ENCODE measurements around the gene TOM1L2. TPM values are rescaled to one million over a fixed set of nuclear protein-coding genes. Genes with fewer than 3 reads are reported as not detected.

The TOM1L2 gene
- total RNA-seq, 6 experiments from 2014 or later: 92.1 to 144 (median 101) TPM

DNA sequence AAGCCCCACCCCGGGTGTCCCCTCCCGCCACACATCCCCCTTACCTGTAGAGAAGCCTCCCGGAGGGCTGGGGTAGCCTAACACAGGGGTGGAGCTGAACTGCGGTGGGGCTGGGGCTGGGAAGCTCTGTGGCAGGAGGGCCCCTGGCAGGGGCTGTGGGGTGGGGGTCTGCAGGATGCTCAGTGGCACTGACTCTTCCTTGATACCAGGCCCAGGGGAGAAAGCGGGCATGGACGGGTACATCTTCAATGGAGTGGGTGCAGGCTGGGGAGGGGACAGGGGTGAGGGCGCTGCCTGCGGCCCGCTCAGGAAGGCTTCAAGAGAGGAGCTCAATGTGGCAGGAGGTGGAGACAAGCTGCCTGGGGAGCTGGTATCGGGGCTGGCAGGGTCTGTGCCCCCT lies 152.2 kb downstream of the TOM1L2 start:
- Mint-ChIP-seq H3K4me3 (no peak overlapping the region), H3K9me3 (no peaks in the 10 kb centered on the region; the same call in 1 of the 2 replicates), H3K36me3 (ENCODE audit: low read depth) (peaks cover 12% of the 10 kb centered on the region), H3K4me1 (ENCODE audit: low read depth) (peaks cover 55% of the 10 kb centered on the region), H3K27me3 (ENCODE audit: insufficient read depth) (peaks cover 41% of the 10 kb centered on the region), H3K27ac (peak overlapping the region; percentile 65)
- TF ChIP-seq, protein P1, sequence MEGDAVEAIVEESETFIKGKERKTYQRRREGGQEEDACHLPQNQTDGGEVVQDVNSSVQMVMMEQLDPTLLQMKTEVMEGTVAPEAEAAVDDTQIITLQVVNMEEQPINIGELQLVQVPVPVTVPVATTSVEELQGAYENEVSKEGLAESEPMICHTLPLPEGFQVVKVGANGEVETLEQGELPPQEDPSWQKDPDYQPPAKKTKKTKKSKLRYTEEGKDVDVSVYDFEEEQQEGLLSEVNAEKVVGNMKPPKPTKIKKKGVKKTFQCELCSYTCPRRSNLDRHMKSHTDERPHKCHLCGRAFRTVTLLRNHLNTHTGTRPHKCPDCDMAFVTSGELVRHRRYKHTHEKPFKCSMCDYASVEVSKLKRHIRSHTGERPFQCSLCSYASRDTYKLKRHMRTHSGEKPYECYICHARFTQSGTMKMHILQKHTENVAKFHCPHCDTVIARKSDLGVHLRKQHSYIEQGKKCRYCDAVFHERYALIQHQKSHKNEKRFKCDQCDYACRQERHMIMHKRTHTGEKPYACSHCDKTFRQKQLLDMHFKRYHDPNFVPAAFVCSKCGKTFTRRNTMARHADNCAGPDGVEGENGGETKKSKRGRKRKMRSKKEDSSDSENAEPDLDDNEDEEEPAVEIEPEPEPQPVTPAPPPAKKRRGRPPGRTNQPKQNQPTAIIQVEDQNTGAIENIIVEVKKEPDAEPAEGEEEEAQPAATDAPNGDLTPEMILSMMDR (IDR thresholded peaks at IDR 0.05): no peak
- DNase-seq: no peak

DNA sequence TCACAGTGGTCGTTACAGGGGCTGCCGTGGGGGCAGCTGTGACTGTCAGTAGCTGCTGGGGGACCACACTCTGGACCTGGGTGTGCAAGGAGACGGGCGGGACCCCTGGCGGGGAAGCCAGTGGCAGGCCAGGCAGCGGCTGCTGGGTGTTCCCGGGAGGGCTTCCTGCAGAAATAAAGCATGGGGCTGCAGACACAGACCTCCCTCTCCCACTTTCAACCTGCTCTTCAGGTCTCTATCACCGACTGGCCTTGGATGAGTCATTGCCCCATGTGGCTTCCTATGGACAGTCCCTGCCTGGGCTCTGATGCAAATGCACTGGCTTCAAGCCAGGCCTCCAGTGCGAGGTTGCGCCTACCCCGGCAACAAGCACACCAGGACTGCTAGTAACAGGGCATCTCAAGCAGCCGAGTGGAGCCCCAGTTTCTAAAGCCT lies 152.6 kb downstream of the TOM1L2 start:
- peak; percentile 91 for DNase-seq
- H3K36me3 Mint-ChIP-seq (ENCODE audit: low read depth): peaks cover 12% of the 10 kb centered on the region
- H3K4me3 Mint-ChIP-seq: peak overlapping the region; percentile 15; the same call in 1 of the 2 replicates
- no peaks in the 10 kb centered on the region; the same call in 1 of the 2 replicates for H3K9me3 Mint-ChIP-seq
- peak overlapping the region; percentile 65; the same call in 1 of the 2 replicates for H3K27ac Mint-ChIP-seq
- peaks cover 44% of the 10 kb centered on the region for H3K27me3 Mint-ChIP-seq (ENCODE audit: insufficient read depth)
- TF ChIP-seq, protein P1 (IDR thresholded peaks at IDR 0.05): no peak
- peaks cover 50% of the 10 kb centered on the region for H3K4me1 Mint-ChIP-seq (ENCODE audit: low read depth)

DNA sequence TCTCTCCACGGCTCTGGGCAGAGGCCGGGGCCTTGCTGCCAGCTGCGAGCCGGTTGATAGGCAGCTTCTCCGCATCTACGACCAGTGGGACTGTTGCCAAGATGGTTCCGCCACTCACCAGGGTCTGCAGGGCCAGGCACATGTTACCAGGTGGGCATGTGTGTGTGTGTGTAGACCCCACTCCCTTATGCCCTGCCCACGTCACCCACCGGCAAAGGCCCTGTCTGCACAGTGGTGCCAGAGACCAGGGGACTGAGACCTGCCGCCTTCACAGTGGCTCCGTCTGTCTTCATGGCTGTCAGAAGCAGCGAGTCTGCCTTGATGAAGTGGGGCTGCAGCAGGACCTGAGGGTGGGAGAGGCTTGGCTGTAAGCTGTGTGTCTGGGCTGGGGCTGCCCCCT lies 153.1 kb downstream of the TOM1L2 start:
- H3K36me3 Mint-ChIP-seq (ENCODE audit: low read depth): peaks cover 12% of the 10 kb centered on the region
- no peaks in the 10 kb centered on the region; the same call in 1 of the 2 replicates for H3K9me3 Mint-ChIP-seq
- peaks cover 45% of the 10 kb centered on the region for H3K4me1 Mint-ChIP-seq (ENCODE audit: low read depth)
- TF ChIP-seq, protein P1 (IDR thresholded peaks at IDR 0.05): no peak
- no peak overlapping the region; the same call in 1 of the 2 replicates for H3K4me3 Mint-ChIP-seq
- no peak overlapping the region; the same call in 1 of the 2 replicates for H3K27ac Mint-ChIP-seq
- DNase-seq: no peak
- peaks cover 48% of the 10 kb centered on the region for H3K27me3 Mint-ChIP-seq (ENCODE audit: insufficient read depth)

DNA sequence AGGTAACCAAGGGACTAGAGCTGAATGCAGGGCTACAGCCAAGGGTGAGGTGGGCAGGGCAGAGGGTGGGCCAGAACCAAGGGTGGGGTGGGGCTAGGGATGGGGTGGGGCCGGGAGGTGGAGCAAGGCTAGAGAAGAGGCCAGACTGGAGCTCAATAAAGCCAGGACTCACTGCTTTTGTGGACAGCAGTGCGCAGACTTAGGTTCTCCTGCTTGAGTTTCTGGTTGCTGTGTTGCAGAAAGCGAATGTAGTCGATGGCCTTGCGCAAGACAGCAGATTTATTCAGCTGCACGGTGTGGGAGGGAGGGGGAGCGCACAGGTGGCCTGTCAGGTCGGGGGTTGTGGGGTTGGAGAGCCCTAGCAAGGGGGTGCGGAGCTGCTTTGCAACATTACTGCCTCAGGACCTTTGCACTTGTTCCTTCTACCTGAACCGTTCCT lies 154.1 kb downstream of the TOM1L2 start:
- H3K4me1 Mint-ChIP-seq (ENCODE audit: low read depth): peaks cover 40% of the 10 kb centered on the region
- no peaks in the 10 kb centered on the region; the same call in 1 of the 2 replicates for H3K9me3 Mint-ChIP-seq
- TF ChIP-seq, protein P1 (IDR thresholded peaks at IDR 0.05): no peak
- peaks cover 12% of the 10 kb centered on the region for H3K36me3 Mint-ChIP-seq (ENCODE audit: low read depth)
- H3K27me3 Mint-ChIP-seq (ENCODE audit: insufficient read depth): peaks cover 48% of the 10 kb centered on the region
- H3K4me3 Mint-ChIP-seq: no peak overlapping the region
- DNase-seq: peak; percentile 31
- H3K27ac Mint-ChIP-seq: peak overlapping the region; percentile 48; the same call in 1 of the 2 replicates

DNA sequence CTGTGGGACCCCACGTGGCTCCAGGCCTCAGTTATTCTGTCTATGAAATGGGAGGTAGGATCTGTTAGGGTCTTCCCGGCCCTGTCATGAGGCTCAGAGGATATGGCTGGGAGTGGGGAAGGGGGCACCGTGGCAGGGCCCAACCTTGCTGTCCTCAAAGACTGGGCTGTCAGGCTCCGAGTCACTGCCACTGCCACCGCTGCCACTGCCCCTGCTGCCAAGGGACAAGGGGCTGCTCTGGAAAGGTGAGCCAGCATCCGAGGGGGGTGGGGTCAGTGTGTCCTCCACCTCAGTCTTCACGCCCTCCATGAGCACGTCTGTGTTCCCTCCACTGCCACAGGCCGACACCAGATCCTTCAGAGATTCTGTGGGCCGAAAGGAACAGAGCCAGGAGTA lies 154.7 kb downstream of the TOM1L2 start:
- DNase-seq: no peak
- no peaks in the 10 kb centered on the region; the same call in 1 of the 2 replicates for H3K9me3 Mint-ChIP-seq
- peaks cover 48% of the 10 kb centered on the region for H3K27me3 Mint-ChIP-seq (ENCODE audit: insufficient read depth)
- H3K36me3 Mint-ChIP-seq (ENCODE audit: low read depth): peaks cover 12% of the 10 kb centered on the region
- TF ChIP-seq, protein P1 (IDR thresholded peaks at IDR 0.05): no peak
- H3K27ac Mint-ChIP-seq: peak overlapping the region; percentile 48; the same call in 1 of the 2 replicates
- H3K4me3 Mint-ChIP-seq: no peak overlapping the region
- peaks cover 35% of the 10 kb centered on the region for H3K4me1 Mint-ChIP-seq (ENCODE audit: low read depth)
